Measurements from ENCODE around the gene WNT2.
"Not testable (repeated sequence)": the region's sequence is repeated elsewhere in the genome, so short reads cannot be mapped to it uniquely, and the experiment has no call there.

WNT2 gene

DNA sequence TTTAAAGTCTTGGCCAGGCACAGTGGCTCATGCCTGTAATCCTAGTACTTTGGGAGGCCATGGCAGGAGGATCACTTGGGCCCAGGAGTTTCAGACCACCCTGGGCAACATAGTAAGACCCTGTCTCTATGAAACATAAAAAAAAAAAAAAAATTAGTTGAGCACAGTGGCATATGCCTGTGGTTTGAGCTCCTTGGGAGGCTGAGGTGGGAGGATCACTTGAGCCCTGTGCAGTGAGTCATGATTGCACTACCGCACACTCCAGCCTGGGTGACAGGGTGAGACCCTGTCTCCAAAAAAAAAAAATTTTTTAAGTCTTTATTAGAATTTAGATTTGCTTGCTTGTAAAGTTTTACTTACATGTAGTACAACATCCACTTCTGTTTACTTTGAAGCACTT, 14.0 kb downstream of the WNT2 start:
- DNase-seq (ENCODE audit: low read depth, low spot score): no peak

- DNase-seq (ENCODE audit: low read depth, low spot score): no peak
These were observed 20.5 kb downstream of the WNT2 start for GRCh38 chr7:117302396-117302795.

- not testable (repeated sequence) for DNase-seq (ENCODE audit: low read depth, low spot score)
These were observed 22.4 kb downstream of the WNT2 start for GRCh38 chr7:117300506-117300905.

GRCh38 chr7:117297606-117298005, 25.3 kb downstream of the WNT2 start:
- DNase-seq (ENCODE audit: low read depth, low spot score): no peak

GRCh38 chr7:117296066-117296465, 26.8 kb downstream of the WNT2 start:
- DNase-seq (ENCODE audit: low read depth, low spot score): no peak

- DNase-seq (ENCODE audit: low read depth, low spot score): no peak
These were observed 37.0 kb downstream of the WNT2 start for GRCh38 chr7:117285826-117286225.

GRCh38 chr7:117284692-117285091, 38.2 kb downstream of the WNT2 start:
- DNase-seq (ENCODE audit: low read depth, low spot score): no peak

DNA sequence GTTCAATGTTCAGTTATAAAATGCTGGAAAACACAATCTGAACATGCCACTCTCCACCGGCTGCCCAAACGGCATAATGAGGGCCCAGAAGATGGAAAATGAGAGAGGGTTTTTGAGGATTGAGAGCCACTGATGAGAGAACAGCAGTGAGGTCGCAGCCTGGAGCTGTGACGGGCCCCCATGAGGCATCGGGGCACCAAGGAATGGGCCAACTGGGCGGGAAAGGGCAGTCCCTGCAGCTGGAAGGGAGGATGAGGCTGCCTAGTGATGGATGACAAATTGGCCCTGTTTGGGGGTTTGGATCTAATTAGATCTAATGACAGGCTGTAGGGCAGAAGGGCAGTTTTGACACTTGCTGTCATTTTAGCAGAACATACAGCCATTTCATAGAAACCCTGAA, 39.1 kb downstream of the WNT2 start:
- DNase-seq (ENCODE audit: low read depth, low spot score): no peak

GRCh38 chr7:117283371-117283770, 39.5 kb downstream of the WNT2 start:
- no peak for DNase-seq (ENCODE audit: low read depth, low spot score)

DNA sequence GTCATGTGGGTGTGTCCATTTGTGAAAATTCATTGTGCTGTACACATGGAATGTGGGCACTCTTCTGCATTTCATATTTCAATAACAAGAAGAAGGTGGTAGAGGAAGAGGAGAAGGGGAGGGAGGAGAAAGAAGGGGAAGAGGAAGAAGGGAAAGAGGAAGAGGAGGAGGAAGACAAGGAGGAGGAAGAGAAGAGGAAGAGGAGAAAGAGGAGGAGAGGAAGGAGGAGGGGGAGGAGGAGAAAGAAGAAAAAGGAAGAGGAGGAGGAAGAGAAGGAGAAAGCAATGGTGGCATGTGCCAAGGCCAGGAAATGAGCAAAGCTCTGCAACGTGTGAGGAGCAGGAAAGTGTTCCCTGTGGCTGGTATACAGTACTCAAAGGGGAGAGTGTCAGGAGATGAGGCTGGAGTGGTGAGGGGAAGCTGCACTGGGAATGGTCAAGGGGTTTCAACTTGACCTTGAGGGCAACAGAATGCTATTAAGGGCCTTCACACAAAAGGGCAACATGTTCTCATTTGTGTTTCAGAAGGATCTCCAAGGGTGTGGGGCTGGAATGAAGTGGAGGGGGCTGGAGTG, 40.5 kb downstream of the WNT2 start:
- DNase-seq (ENCODE audit: low read depth, low spot score): no peak

DNA sequence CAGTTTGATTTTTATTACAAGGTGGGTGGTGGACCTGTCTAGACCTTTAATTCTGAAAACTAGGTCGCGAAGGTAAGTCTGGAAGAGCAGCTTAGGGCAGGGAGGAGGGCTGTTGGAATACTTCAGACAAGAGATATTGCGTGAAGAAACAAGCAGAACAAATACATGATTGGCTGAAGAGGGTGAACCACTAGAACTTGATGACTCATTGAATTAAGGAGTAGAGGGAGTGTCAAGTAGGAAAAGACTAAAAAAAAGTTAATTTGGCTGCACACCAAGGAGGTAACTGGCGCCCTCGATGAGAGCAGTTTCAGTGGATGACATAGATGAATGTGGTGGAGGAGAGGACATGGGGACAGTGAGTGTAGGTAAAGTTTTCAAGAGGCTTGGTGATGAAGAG, 41.3 kb downstream of the WNT2 start:
- no peak for DNase-seq (ENCODE audit: low read depth, low spot score)

GRCh38 chr7:117279931-117280557, 42.8 kb downstream of the WNT2 start:
- DNase-seq (ENCODE audit: low read depth, low spot score): no peak

DNA sequence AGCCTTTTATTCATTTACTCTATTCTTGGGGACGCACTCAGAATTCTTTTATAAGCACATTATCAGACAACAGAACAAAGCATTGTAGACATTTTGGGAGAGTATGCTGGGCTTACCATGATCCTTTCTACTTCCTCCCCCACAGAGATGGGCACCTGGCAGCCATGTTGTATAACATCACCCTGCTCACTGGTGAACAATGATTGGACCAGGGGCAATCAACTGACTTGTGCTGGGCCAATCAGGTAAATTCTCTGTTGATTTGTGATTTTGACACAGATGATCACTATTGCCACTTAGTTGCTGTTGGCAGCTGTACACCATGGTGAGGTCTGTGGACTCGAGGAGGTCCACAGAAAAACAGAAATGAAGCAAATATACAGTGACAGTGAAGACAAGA, 43.7 kb downstream of the WNT2 start:
- DNase-seq (ENCODE audit: low read depth, low spot score): no peak

GRCh38 chr7:117278040-117278439, 44.8 kb downstream of the WNT2 start:
- no peak for DNase-seq (ENCODE audit: low read depth, low spot score)

DNA sequence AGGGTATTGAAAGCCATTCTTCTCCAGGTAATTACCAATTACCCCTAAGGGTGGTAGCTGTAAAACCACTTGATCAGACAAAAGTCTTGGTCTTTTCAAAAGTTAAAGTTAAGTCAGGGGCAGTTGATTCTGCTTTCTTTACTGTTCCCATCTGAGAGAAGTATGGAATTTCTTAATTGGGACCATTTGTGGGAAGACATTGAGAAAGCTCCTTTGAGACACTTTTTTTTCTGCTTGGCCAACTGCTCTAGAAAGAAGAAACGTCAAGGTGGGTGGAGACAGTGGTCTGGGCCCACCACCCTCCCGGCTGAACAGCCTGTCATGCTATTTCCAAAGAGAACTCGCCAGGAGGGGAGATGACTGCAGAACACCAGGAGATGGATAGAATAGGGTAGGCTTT, 45.3 kb downstream of the WNT2 start:
- DNase-seq (ENCODE audit: low read depth, low spot score): no peak

DNA sequence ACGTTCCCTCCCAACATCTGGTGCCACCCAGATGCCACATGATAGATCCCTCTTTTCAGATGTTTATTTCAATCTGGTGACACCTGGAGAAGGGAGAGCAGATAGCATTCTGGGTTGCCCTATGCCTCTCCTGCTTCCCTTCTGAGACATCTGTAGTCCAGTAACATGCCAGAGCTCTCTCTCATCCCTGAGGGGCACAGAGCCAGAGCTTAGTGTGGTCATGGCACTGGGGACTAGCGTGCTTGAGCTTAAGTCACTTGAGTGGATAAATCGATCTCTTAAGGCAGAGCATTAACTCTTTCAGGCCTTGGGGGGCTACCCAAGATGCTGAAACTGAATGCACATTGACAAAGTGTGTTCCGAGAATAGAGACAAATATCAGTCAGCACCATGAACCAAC, 47.9 kb downstream of the WNT2 start:
- no peak for DNase-seq (ENCODE audit: low read depth, low spot score)

- no peak for DNase-seq (ENCODE audit: low read depth, low spot score)
These were observed 49.0 kb downstream of the WNT2 start for GRCh38 chr7:117273814-117274225.

- no peak for DNase-seq (ENCODE audit: low read depth, low spot score)
These were observed 49.5 kb downstream of the WNT2 start for GRCh38 chr7:117273325-117273724.

GRCh38 chr7:117272017-117272759, 50.7 kb downstream of the WNT2 start:
- no peak for DNase-seq (ENCODE audit: low read depth, low spot score)

DNA sequence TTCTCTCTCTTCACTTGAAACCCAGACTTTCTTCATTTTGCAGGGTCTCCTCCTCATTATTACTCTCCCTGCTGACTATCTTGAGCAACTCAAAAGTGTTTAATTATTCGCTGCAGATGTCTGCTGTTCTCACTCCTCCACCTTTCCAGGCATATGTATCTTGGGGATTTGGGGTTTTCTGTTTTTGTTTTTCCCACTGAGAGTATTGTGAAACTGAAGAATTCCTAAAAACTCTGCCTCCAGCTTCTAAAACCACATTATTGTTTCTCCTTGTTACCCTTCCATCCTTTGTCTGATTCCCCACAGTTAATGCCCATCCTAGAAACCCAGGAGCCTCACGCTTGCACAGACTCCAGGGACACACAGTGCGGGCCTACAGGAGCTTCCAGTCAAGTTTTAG, 51.3 kb downstream of the WNT2 start:
- DNase-seq (ENCODE audit: low read depth, low spot score): no peak

DNA sequence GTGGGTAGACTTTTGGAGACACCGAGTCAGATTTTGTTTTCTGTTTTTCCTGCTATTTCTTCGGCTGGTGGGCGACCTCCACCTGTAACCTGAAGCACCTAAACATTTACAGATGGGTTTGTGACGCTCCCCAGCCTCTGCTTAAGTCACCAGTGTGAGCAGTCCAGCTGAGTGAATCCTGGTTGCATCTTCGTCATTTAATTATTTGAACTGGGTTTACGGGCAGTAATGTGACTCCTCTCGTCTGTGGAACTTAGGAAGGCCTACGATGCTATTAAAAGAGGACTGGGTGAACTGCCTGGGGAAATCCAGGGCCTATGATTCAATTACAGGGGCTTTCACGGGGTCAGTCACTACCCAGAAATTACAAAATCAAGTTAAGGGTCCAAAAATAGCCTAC, 52.5 kb downstream of the WNT2 start:
- no peak for DNase-seq (ENCODE audit: low read depth, low spot score)

DNA sequence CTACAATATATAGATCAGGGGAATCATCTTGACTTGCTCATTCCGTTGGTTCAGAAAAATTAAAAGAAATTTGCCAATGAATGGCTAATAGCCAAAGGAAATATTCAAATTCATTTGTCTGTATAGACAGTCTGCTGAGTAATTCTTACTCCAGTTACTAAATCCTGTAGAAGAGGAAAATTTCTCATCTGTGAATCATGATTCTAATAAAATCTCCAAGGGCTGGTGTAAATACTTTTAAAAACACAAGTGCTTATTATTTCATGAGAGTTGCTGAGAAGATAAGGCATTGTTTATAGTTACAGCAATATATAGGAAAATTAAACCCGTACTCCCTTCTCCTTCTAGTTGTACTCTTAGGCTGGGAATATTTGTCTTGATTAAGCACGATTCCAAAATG, 53.0 kb downstream of the WNT2 start:
- DNase-seq (ENCODE audit: low read depth, low spot score): no peak

- no peak for DNase-seq (ENCODE audit: low read depth, low spot score)
These were observed 53.4 kb downstream of the WNT2 start for GRCh38 chr7:117269417-117269816.

Measured in activated naive CD8-positive, alpha-beta T cell treated with anti-CD3 and anti-CD28 coated beads, Interleukin-2, amount 50 U/mL, for 16 hours (primary cell).